ENCODE data around the gene NUDT16L1.

The NUDT16L1 gene

DNA sequence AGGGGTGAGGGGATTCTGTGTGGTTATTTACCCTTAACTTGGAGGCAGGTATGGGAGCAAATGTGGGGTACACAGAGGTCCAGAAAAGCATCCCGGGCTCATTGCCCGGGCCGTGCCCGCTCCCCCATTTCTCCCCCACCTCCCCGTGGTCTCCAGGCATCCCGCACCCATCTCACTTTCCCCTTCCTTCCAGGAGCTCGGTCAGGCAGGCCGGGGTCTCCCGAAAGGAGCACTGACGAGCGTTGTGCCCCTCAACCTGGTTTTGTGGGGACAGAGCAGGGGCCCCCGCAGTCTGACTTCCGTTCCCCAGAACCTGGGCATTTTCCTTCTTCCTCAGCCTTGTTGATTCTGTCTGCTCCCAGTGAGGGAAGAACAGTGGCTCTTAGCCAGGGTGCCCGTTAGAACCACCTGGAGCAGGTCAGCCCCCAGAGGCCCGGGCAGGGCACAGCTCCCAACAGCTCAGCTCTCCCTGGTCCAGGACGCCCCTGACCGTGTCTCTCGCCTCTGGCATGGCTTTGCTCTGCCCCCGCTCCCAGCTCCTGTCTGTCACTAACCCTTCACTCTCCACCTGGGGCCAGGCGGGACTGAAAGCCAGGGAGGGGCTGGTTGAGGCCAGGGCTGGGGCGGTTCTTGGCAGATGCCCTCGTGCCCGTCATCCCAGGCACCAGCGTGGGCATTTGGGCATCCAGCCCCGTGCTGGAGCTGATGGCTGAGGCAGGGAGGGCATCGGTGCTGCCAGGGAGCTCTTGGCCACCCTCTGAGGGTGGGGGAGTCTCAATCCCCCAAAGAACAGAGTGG lies 12.5 kb upstream of the NUDT16L1 start:
- TF ChIP-seq, protein P1, sequence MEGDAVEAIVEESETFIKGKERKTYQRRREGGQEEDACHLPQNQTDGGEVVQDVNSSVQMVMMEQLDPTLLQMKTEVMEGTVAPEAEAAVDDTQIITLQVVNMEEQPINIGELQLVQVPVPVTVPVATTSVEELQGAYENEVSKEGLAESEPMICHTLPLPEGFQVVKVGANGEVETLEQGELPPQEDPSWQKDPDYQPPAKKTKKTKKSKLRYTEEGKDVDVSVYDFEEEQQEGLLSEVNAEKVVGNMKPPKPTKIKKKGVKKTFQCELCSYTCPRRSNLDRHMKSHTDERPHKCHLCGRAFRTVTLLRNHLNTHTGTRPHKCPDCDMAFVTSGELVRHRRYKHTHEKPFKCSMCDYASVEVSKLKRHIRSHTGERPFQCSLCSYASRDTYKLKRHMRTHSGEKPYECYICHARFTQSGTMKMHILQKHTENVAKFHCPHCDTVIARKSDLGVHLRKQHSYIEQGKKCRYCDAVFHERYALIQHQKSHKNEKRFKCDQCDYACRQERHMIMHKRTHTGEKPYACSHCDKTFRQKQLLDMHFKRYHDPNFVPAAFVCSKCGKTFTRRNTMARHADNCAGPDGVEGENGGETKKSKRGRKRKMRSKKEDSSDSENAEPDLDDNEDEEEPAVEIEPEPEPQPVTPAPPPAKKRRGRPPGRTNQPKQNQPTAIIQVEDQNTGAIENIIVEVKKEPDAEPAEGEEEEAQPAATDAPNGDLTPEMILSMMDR (IDR thresholded peaks at IDR 0.05; ENCODE audit: low read length): no peak
- TF ChIP-seq EZH2 (optimal IDR thresholded peaks at IDR 0.05; ENCODE audit: low read depth, low read length) (no peak), EZH2phosphoT487 (IDR thresholded peaks at IDR 0.05; ENCODE audit: low read length) (no peak)
- no peak for DNase-seq
- no peaks in the 10 kb centered on the region for H3K4me1 ChIP-seq (ENCODE audit: low read length)
- H3K9me3 ChIP-seq (replicated peaks; ENCODE audit: insufficient read depth, low read length): no peaks in the 10 kb centered on the region
- H4K20me1 ChIP-seq (ENCODE audit: insufficient read depth, low read length): no peaks in the 10 kb centered on the region
- no peaks in the 10 kb centered on the region for H3K27me3 ChIP-seq (replicated peaks; ENCODE audit: insufficient read depth, low read length)
- no peaks in the 10 kb centered on the region for H3F3A ChIP-seq (ENCODE audit: insufficient read depth, low read length)
- H3K27ac ChIP-seq (ENCODE audit: low read length): no peak overlapping the region
- no peak overlapping the region for H3K4me2 ChIP-seq (ENCODE audit: low read depth, low read length)
- H3K36me3 ChIP-seq (replicated peaks; ENCODE audit: insufficient read depth, low read length): no peaks in the 10 kb centered on the region
- H3K79me2 ChIP-seq (ENCODE audit: low read length): no peaks in the 10 kb centered on the region
- H3K4me3 ChIP-seq (ENCODE audit: low read length): no peak overlapping the region
- H2AFZ ChIP-seq (ENCODE audit: low read length): no peak overlapping the region
- H3K9ac ChIP-seq (ENCODE audit: low read length): no peak overlapping the region
- no peaks in the 10 kb centered on the region for H3K9me2 ChIP-seq (replicated peaks; ENCODE audit: insufficient read depth, low read length)

DNA sequence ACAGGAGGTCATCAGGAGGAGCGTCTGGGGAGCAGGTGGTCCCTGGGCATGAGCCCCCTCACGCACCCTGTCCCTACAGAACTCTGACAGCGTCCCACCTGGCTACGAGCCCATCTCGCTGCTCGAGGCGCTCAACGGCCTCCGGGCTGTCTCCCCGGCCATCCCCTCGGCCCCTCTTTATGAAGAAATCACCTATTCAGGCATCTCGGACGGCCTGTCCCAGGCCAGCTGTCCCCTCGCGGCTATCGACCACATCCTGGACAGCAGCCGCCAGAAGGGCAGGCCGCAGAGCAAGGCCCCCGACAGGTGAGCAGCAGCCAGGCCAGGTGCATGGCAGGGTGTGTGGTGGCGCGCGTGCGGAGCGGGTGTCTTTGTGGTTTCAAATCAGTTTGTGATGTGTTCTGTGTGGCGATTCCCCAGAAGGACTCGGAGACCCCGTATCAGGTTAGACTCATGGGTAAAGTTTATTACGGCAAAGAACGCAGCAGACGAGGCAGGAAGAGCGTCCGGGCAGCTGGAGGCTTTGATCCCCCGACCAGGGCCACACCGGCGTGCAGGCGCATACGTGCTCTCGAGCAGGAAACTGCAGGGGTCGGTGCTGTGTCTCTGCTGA lies 11.8 kb upstream of the NUDT16L1 start:
- Histone ChIP-seq H4K20me1 (ENCODE audit: insufficient read depth, low read length) (no peaks in the 10 kb centered on the region), H3K27me3 (replicated peaks; ENCODE audit: insufficient read depth, low read length) (no peaks in the 10 kb centered on the region), H3K36me3 (replicated peaks; ENCODE audit: insufficient read depth, low read length) (no peaks in the 10 kb centered on the region), H3K4me3 (ENCODE audit: low read length) (no peak overlapping the region), H3F3A (ENCODE audit: insufficient read depth, low read length) (no peaks in the 10 kb centered on the region), H3K9me2 (replicated peaks; ENCODE audit: insufficient read depth, low read length) (no peaks in the 10 kb centered on the region), H3K4me2 (ENCODE audit: low read depth, low read length) (no peak overlapping the region), H3K9ac (ENCODE audit: low read length) (no peak overlapping the region), H3K9me3 (replicated peaks; ENCODE audit: insufficient read depth, low read length) (no peaks in the 10 kb centered on the region), H2AFZ (ENCODE audit: low read length) (no peak overlapping the region), H3K79me2 (ENCODE audit: low read length) (no peaks in the 10 kb centered on the region), H3K27ac (ENCODE audit: low read length) (no peak overlapping the region), H3K4me1 (ENCODE audit: low read length) (no peaks in the 10 kb centered on the region)
- TF ChIP-seq, protein P1 (IDR thresholded peaks at IDR 0.05; ENCODE audit: low read length): no peak
- TF ChIP-seq EZH2 (optimal IDR thresholded peaks at IDR 0.05; ENCODE audit: low read depth, low read length) (no peak), EZH2phosphoT487 (IDR thresholded peaks at IDR 0.05; ENCODE audit: low read length) (no peak)
- no peak for DNase-seq

DNA sequence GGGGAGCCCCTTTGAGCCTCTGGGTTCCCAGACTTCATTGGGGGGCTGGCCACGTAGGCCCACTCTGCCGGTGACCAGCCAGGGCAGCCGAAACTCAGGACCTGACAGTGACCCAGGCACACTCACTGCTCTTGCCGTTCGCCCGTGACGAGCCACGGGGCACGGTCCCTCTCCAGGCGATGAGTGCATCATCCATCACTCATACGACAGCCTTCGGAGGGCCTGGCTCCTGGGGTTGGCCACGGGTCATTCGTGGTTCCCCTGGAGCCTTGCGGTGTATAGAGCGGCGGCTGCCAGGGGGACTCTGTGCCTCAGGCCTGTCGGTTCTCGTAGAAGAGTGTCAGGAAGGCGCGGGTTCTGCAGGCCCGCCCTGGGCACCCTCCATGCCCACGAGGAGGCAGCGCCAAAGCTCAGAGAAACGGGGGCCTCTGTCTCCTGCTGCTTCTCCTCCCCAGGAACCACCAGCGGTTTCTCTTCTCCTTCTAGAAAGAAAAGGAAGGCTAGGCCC lies 11.2 kb upstream of the NUDT16L1 start:
- Histone ChIP-seq H3F3A (ENCODE audit: insufficient read depth, low read length) (no peaks in the 10 kb centered on the region), H3K4me1 (ENCODE audit: low read length) (no peaks in the 10 kb centered on the region), H3K9me3 (replicated peaks; ENCODE audit: insufficient read depth, low read length) (no peaks in the 10 kb centered on the region), H3K79me2 (ENCODE audit: low read length) (no peaks in the 10 kb centered on the region), H3K27ac (ENCODE audit: low read length) (no peak overlapping the region), H3K9me2 (replicated peaks; ENCODE audit: insufficient read depth, low read length) (no peaks in the 10 kb centered on the region), H3K9ac (ENCODE audit: low read length) (no peak overlapping the region), H3K4me3 (ENCODE audit: low read length) (no peak overlapping the region), H3K36me3 (replicated peaks; ENCODE audit: insufficient read depth, low read length) (no peaks in the 10 kb centered on the region), H4K20me1 (ENCODE audit: insufficient read depth, low read length) (no peaks in the 10 kb centered on the region), H3K27me3 (replicated peaks; ENCODE audit: insufficient read depth, low read length) (no peaks in the 10 kb centered on the region), H2AFZ (ENCODE audit: low read length) (no peak overlapping the region), H3K4me2 (ENCODE audit: low read depth, low read length) (no peak overlapping the region)
- TF ChIP-seq EZH2 (optimal IDR thresholded peaks at IDR 0.05; ENCODE audit: low read depth, low read length) (no peak), EZH2phosphoT487 (IDR thresholded peaks at IDR 0.05; ENCODE audit: low read length) (no peak)
- TF ChIP-seq, protein P1 (IDR thresholded peaks at IDR 0.05; ENCODE audit: low read length): no peak
- DNase-seq: no peak
